Hepatocyte (in vitro differentiated cells): ENCODE results near the gene FLT4.

Experiments used
- CTCF ChIP-seq: fragments of 200-600 bp; sonication (generic); IDR thresholded peaks from 2 replicates; pipeline ENCODE4 v1.5.1; 2016; ENCODE audit warnings: antibody characterized with exemption, mild to moderate bottlenecking; ENCODE audit not compliant: poor library complexity
- EZH2 ChIP-seq: fragments of 200-600 bp; sonication (generic); IDR thresholded peaks from 2 replicates; pipeline ENCODE4 v1.6.1; 2016; ENCODE audit warnings: antibody characterized with exemption, mild to moderate bottlenecking, borderline replicate concordance

DNA sequence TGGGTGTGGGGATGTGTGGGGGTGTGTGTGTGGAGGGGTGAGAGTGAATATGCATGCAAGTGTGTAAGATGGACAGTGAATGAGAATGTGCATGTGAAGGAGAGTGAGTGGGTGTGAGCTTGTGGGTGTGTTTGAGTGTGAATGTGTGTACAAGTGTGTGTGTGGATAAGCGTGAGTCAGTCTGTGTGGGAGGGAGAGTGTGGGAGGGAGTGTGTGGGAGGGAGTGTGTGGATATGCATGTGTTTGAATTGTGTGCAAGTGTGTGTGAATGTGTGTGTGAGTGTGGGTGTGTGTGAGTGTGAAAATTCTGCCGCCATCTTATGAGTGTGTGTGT is 54.4 kb downstream of the FLT4 start:
- TF ChIP-seq CTCF (no peak), EZH2 (no peak)
